Activated naive CD4-positive, alpha-beta T cell treated with Interleukin-2 at 50 U/mL for 16 hours (primary cell): ENCODE results near the gene ERVFRD-1.

Source experiments
- DNase-seq: peaks from one replicate; pipeline ENCODE4 v3.0.0-alpha.2; 2020

ERVFRD-1 gene

DNA sequence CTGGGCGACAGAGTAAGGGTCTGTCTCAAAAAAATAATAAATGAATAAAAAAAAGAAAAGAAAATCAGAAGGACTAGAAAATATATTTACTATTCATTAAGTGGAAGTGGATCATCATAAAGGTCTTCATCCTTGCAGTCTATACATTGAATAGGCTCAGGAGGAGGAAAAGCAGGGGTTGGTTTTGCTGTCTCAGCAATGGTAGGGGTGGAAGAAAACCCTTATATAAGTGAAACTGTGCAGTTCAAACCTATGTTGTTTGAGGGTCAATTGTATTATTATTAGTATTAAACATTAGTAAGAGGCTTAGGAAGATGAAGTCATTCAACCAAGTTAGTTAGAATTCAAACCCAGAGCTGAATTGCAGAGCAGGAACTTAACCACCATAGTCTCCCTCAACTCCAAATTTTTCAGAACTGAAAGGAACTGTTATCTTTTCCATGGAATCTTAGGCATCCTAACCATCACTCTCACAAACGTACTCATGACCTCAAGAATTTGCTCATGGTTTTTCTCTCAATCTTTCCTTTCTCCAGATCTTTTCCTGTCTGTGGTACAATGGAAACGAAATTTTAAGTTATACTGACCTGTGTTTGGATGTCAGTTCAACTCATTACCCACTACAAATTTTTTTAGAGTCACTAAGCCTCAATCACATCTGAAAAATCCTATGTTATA, 25.6 kb downstream of the ERVFRD-1 start:
- no peak for DNase-seq

DNA sequence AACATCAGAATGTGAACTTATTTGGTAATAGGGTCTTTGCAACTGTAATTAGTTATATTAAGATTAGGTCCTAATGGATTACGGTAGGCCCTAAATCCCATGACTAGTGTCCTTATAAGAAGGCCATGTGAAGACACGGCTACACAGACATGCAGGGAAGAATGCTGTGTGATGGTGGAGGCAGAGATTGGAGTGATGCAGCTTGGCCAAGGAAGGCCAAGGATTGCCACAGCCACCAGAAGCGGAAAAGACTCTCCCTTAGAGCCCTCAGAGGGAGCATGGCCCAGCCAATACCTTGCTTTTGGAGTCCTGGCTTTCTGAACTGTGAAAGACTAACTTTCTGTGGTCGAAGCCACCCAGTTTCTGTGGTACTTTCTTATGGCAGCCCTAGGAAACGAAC, 27.6 kb downstream of the ERVFRD-1 start:
- no peak for DNase-seq

DNA sequence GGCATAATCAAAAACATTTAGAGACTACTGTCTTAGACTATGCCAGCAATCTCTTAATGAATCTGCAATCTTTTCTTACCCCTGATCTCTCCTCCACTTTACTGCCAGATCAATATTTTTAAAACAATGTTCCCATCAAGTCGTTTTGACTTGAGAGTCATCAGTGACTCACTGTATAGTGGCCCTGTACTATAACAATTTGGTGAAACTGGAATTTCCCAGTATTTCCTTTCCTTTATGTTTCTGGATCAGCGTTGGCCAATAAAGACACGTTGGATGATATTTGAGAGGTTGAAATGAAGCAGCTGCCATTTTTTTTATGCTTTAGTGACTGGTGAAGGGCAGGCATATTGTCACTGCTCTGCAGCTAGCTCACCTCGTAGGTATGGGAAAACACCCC, 28.0 kb downstream of the ERVFRD-1 start:
- DNase-seq: no peak

DNA sequence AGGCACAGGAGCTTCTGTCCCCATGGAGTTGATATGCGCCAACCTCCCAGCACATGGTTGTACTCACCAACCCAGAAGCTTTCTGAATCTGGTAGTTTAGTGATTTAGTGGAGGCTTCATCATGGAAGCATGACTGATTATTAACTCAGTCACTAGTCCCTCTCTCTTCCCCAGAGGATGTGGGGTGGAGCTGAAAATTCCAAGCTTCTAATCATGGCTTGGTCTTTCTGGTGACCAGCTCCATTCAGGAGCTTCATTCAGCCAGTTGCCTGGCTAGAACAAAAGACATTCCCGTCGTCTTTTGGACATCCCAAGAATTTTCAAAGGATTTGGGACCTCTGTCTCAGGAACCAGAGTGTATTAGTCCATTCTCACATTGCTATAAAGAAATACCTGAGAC, 31.2 kb downstream of the ERVFRD-1 start:
- no peak for DNase-seq

DNA sequence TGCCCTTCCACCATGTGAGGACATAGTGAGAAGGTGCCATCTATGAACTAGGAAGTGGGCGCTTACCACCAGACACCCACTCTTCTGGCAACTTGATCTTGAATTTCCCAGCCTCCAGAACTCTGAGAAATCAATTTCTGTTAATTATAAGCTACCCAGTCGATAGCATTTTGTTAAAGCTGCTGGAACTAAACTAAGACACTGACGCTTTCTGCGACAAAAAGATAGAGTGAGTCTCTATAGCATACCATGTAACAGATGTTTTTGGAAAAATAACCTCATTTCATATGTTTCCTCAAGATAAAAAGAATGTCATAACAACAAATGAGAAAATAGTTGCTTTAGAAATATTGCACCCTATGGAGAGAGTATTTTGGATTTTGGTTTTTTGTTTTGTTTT, 33.3 kb downstream of the ERVFRD-1 start:
- DNase-seq: no peak

DNA sequence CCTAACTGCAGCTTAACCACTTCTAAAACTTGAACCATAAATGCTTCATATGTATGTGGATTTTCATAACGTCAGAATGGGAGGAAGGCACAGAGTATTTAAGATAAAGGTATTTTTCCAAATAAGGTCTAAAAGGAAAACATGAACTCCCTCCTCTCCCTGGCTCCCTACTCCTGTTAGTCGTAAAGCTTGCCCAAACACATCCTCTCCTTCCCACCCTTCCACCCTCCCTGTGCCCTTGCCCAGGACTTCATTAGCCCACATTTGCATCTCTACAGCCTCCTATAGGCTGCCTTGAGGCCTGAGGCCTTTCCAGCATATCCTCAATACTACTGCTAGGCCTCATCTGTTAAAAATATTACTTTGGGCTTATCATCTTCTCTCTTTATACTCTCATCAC, 35.0 kb downstream of the ERVFRD-1 start:
- DNase-seq: no peak

DNA sequence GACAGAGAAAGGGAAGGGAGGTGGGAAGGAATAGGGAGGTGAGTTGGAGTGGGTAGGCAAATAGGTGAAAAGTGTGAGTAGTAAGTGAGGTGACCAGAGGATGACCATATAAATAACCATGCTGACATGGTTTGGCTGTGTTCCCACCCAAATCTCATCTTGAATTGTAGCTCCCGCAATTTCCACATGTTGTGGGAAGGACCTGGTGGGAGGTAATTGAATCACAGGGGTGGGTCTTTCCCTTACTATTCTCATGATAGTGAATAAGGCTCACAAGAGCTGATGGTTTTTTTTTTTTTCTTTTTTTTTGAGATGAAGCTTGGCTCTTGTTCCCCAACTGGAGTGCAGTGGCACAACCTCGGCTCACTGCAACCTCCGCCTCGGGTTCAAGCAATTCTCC, 39.4 kb downstream of the ERVFRD-1 start:
- no peak for DNase-seq

DNA sequence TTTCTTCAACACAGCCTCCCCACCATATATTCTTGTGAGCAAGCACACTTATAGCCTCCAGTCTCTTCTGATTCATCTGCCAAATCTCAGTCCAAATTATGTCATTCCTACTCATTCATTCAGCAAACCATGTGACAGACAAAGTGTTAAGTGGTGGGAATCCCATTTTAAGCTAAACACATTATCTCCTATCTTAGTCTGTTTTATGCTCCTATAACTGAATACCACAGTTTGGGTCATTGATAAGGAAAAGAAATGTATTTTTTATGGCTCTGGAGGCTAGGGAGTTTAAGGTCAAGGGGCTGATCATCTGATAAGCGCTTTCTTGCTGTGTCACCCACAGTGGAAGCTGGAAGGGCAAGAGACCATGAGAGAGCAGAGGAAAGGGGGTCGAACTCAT, 41.8 kb downstream of the ERVFRD-1 start:
- DNase-seq: no peak

DNA sequence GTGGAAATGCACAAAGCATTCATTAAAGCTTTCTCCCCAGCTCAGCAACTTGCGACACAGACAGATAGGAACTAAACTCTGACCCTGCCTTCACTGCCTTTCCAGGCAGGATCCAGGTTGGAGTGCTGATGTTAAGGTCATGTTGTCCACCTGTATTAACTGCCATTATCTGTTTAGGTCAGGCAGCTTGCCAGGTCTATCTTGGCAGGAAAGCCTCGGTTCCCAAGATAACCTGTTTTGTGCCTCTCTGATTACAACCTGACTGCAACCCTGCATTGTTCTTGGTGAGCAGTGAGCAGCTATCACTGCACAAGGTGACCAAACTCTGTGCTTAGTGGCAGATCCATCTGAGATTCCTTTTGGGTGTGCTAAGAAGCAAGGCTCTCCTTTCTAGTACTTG, 44.2 kb downstream of the ERVFRD-1 start:
- no peak for DNase-seq

DNA sequence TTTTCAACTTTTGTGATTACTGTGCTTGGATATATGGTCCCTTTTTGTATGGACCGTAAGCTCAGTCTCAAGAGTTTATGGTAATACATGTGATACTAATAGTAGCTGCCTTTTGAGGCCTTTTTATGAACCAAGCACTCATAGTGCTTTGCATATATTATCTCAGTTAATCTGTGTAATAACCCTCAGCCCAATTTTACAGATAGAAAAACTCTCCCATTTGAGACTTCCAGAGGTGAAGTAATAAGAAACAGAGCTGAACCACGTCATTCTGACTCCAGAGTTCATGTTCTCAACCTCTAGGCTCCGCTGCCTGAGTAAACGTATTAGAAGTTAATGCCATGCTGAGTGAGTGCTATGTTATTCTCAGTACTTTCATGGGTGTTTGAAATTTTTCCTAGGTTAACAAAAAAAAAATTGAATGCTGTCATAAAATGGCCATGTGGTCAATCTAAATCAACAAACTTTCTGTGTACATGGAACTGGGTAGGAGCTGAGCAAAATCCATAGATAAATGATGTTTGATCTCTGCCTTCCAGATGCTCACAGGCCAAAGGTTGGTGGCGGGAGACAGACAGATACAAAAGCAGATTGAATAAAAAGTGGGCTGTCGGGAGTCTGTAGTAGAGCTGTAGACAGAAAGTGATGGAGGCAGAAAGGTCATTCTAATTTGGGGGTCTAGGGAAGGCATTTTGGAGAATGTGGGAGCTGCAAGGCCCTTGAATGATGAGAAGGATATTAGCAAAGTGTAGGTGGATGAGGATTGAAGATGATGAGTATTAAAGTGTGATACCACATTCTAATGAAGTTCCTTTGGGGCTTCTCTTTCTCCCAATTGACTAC, 44.8 kb downstream of the ERVFRD-1 start:
- no peak for DNase-seq

DNA sequence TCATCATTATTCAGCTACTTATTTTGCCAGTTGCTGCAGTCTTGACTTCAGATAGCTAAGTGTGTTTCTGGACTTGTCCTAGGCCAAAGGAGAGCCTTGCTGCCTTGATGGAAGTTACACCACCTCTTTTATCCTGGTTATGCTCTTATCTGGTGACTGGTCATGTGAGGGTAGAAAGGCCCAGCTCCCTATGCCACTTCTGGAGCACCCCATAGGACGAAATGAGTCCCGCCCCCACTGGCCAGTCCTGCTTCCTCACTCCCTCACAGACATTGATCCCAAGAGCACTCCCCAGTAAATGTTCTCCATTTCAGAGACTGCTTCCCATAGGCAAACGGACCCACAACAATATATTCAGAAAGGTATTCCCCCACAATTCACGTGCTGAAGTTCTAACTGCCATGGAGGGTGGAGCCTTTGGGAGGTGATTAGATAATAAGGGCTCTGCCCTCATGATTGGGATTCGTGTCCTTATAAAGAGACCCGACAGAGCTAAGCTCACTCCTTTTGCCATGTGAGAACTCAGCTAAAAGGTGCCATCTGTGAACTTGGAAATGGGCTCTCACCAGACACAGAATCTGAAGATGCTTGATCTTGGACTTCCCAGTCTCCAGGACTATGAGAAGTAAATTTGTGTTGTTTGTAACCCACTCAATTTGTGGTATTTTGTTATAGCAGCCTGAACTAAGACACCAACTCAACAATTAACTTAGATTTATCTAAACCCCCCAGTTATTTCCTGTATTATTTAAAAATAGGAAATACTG, 45.9 kb downstream of the ERVFRD-1 start:
- no peak for DNase-seq

DNA sequence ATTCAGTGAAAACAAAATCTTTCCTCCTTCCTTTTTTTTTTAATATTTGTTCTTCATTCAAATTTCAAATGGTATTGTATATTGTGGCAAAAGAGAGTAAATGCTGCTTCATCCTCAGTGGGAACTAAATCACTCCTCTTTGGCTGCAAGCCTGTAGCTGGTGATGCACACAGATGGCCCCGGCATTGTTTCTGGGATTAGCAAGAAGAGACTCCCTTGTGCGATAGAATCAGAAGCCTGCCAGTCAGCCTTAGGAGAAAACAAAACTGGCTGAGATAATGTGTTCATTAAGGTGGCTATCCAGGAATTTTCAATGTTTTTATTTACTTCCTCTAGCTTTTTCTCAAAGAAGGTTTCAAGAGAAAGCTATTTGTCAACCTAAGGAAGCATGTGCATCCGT, 46.7 kb downstream of the ERVFRD-1 start:
- DNase-seq: no peak

DNA sequence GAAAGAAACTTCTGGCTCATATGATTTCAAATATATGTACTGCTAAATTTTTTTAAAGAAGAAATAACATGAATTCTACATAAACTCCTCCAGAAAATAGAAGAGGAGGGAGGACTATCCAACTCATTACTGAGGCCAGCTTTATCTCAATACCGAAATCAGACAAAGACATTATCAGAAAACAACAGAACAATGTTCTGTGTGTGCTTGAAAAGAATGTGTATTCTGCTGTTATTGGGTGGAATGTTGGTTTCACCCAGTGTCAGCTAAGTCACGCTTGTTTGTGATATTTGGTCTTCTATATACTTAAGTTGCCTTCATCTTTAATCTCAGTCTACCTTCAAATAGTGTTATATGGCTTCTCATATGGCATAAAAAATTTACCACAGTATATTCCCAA, 48.8 kb downstream of the ERVFRD-1 start:
- no peak for DNase-seq

DNA sequence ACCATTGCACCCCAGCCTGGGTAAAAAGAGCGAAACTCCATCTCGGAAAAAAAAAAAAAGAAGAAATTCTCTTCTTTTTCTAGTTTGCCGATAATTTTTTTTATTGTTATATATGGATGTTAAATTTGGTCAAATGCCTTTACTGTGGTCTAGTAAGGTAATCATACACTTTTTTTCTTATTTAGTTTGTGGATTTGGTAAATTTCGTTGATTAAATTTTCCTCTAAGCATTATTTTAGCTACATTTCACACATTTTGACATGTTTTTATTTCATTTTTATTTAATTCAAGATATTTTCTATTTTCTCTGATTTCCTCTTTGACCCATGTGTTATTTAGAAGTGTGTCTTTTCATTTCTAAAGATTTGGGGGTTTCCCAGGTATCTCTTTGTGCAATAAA, 49.4 kb downstream of the ERVFRD-1 start:
- no peak for DNase-seq

DNA sequence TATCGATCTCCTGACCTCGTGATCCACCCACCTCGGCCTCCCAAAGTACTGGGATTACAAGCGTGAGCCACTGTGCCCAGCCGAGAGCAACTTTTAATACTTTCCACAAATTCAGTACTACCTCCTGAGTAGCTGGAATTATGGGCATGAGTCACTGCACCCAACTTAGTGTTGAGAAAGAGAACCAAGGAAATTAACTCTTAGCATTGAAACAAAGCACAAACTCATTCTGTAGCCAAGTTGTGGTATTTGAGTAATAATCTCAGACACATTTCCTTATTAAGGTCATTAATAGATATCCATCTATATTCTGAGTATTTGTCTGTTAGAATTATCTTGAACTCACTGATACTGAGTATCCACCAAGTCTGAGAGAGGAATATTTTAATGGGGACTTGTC, 53.1 kb downstream of the ERVFRD-1 start:
- DNase-seq: no peak

DNA sequence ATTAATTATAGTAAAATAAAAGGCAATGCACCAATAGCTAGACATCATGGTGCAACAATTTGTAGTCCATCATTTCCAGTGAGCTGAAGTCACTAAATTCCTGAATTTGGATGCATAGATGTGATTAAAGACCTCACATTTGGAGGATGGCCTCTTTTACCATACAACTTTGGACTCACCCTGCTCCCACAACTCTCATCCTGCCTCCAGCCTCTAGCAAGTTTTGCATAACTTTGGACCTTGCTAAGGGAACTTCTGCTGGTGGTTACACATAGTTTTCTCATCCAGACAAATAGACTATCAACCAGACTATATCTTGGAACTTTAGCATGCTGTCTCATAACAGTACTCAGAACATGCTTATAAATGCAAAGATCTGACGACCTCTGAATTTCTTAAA, 54.7 kb downstream of the ERVFRD-1 start:
- DNase-seq: no peak

DNA sequence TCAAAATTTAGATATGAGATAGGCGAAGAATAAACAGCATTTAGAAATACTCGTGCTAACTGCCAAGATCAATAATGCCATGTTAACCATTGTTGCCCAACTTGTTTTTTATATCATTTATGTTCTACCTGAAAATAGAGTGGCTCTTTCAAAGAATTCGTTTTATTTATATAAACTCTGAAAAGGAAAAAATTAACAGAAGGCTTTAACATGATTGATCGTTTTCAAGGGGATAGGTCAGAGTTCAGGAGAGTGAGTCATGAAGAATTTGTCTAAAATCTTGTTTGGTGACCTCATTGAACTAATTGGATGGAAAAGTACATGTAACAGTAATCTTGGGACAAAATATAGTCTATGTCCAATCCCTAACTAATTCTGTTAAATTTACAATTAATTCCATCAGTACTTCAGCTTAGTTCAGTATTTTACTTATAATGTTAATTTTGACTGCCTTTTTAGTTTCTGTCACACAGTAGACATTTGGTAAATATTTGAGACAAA, 56.3 kb downstream of the ERVFRD-1 start:
- no peak for DNase-seq

DNA sequence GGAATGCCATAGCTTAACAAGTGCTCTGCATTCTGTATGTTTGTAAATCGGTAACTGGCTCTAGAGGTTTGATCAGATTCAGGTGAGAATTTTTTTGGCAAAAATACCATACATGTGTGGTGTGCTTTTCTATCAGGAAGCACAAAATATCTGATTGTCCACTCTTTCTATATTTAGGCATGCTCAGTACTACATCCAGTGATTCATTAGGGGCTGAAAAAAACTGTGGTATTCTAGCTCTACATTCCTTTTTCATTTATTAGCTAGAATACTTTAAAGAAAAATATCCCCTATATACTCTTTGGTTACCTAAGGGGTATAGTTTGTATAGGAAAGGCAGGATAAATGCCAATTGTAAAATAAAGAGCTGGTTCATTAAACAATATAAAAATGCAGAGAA, 56.8 kb downstream of the ERVFRD-1 start:
- DNase-seq: no peak

DNA sequence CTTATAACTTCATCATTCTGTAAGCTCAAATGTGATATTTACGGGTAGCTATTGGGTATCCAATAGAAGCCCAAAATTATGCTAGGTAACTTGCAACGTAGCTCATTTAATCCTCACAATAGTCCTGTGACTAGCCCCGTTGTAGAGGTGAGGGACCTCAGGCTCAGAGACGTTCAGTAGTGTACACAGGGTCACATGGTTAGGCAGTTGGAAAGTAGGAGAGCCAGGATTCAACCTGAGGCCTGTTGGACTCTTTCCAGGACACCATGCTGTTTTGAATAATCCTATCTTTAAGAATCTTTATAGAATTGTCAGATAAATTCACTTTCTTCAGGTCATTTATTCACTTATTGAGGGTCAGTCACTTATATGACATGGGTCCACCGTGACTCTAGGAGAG, 58.2 kb downstream of the ERVFRD-1 start:
- no peak for DNase-seq
